Keratinocyte (primary cell): ENCODE results near the gene LCA5. TPM values are rescaled to one million over a fixed set of nuclear protein-coding genes. Genes with fewer than 3 reads are reported as not detected.
A peak's percentile ranks its signal among the peaks of the same experiment; 100 is the strongest.

Experiments
- DNase-seq: peaks from one replicate; pipeline ENCODE4 v3.0.0-alpha.2; 2011; ENCODE audit warnings: low read depth, missing footprints, low spot score
- FAIRE-seq: peaks from 2 replicates; lab custom pipeline; 2011; peaks lifted over from hg19 to GRCh38; lab: Jason Lieb, UNC
- H2AFZ ChIP-seq: 2 replicates; pipeline ENCODE4 v1.6.0; 2012; ENCODE audit warnings: low read length, control low read depth, inconsistent platforms; ENCODE audit not compliant: control insufficient read depth
- H3K27ac ChIP-seq: 2 replicates; pipeline ENCODE4 v1.5.1; 2011; ENCODE audit warnings: low read length; ENCODE audit not compliant: control insufficient read depth, insufficient read depth
- H3K27me3 ChIP-seq: 3 replicates; pipeline ENCODE4 v1.6.0; 2011; ENCODE audit warnings: low read length; ENCODE audit not compliant: control insufficient read depth, insufficient read depth; ENCODE audit errors: extremely low read depth
- H3K36me3 ChIP-seq, 2 experiments: 2 replicates in 1 of 2; 3 replicates in 1 of 2; pipeline ENCODE4 v1.5.1; 2011; ENCODE audit warnings: low read length in 2 of 2, mild to moderate bottlenecking in 1 of 2; ENCODE audit not compliant: control insufficient read depth in 2 of 2, insufficient read depth in 2 of 2; ENCODE audit errors: extremely low read depth in 1 of 2
- H3K4me1 ChIP-seq: 3 replicates; pipeline ENCODE4 v1.5.1; 2011; ENCODE audit warnings: low read length; ENCODE audit not compliant: control insufficient read depth, insufficient read depth; ENCODE audit errors: extremely low read depth
- H3K4me2 ChIP-seq: 3 replicates; pipeline ENCODE4 v1.6.0; 2011; ENCODE audit warnings: low read depth, low read length; ENCODE audit not compliant: control insufficient read depth, insufficient read depth; ENCODE audit errors: extremely low read depth
- H3K4me3 ChIP-seq, 3 experiments: fragments of 200-600 bp in 1 of 3; sonication (generic) in 1 of 3; 2 replicates in 2 of 3; 3 replicates in 1 of 3; pipeline ENCODE4 v1.5.1; 2011 to 2016; ENCODE audit warnings: low read length in 3 of 3, mild to moderate bottlenecking in 3 of 3, control low read depth in 2 of 3, inconsistent platforms in 1 of 3, low read depth in 1 of 3, mixed read lengths in 1 of 3, mixed run types in 1 of 3, moderate library complexity in 1 of 3; ENCODE audit not compliant: control insufficient read depth in 2 of 3, insufficient read depth in 2 of 3; ENCODE audit errors: extremely low read depth in 1 of 3
- H3K79me2 ChIP-seq: 2 replicates; pipeline ENCODE4 v1.6.0; 2012; ENCODE audit warnings: low read length; ENCODE audit not compliant: control insufficient read depth, insufficient read depth
- H3K9ac ChIP-seq: 3 replicates; pipeline ENCODE4 v1.6.0; 2011; ENCODE audit warnings: low read length; ENCODE audit not compliant: control insufficient read depth, insufficient read depth; ENCODE audit errors: extremely low read depth
- H3K9me1 ChIP-seq: 3 replicates; pipeline ENCODE4 v1.6.0; 2011; ENCODE audit warnings: low read length; ENCODE audit not compliant: control insufficient read depth, insufficient read depth; ENCODE audit errors: extremely low read depth
- H3K9me3 ChIP-seq: 2 replicates; pipeline ENCODE4 v1.5.1; 2012; ENCODE audit warnings: low read depth, low read length; ENCODE audit not compliant: control insufficient read depth
- H4K20me1 ChIP-seq: 3 replicates; pipeline ENCODE4 v1.6.0; 2011; ENCODE audit warnings: low read length; ENCODE audit not compliant: control insufficient read depth, insufficient read depth; ENCODE audit errors: extremely low read depth
- CTCF ChIP-seq, 3 experiments: IDR thresholded peaks in 1 of 3; conservative IDR thresholded peaks in 1 of 3; optimal IDR thresholded peaks in 1 of 3; 2 replicates in 2 of 3; 3 replicates in 1 of 3; pipeline versions ENCODE3 to v1.5.1; 2011; ENCODE audit warnings: low read length in 3 of 3, mild to moderate bottlenecking in 3 of 3, moderate library complexity in 2 of 3, control low read depth in 1 of 3, inconsistent platforms in 1 of 3; ENCODE audit not compliant: insufficient read depth in 2 of 3; ENCODE audit errors: extremely low read depth in 1 of 3
- EZH2 ChIP-seq: IDR thresholded peaks from one replicate; pipeline ENCODE4 v1.6.1; 2012; ENCODE audit warnings: inconsistent platforms, mild to moderate bottlenecking, low read length, moderate library complexity
- dilution Hi-C: fragments of 300-500 bp; cut with MboI; formaldehyde crosslinking; loops from one replicate; pipeline ENCODE4 v1.7.0; 2020; ENCODE audit warnings: low sequenced_read_pairs; ENCODE audit not compliant: extremely low pct_ligation_motif_present
- polyA plus RNA-seq, 5 experiments: library from polyadenylated mRNA; depleted of rRNA in 3 of 5; stranded (reverse) in 3 of 5; stranded (forward) in 1 of 5; unstranded in 1 of 5; fragments of >200 nt; gene quantifications; 1 replicate in 1 of 5; 2 replicates in 3 of 5; 3 replicates in 1 of 5; pipeline versions ENCODE4 v1.2.1 to v1.2.3, GENCODE V29; 2011 to 2012; ENCODE audit warnings: missing spikeins in 2 of 5, low read depth in 1 of 5, low replicate concordance in 1 of 5

Gene LCA5
- polyA plus RNA-seq, 1 donor (not counting 4 experiments of a cell fraction or from before 2014, with no cell fraction given) = 1.6 TPM

- H4K20me1 ChIP-seq = no peaks in the 10 kb centered on the region
- no peak overlapping the region for H3K4me2 ChIP-seq
- H3K27me3 ChIP-seq = no peaks in the 10 kb centered on the region
- H3K4me1 ChIP-seq = peaks cover 19% of the 10 kb centered on the region
- H3K27ac ChIP-seq = no peak overlapping the region
- H3K4me3 ChIP-seq = no peak overlapping the region
- no peaks in the 10 kb centered on the region for H3K36me3 ChIP-seq
- no peak overlapping the region for H3K9ac ChIP-seq
- no peak overlapping the region for H2AFZ ChIP-seq
- TF ChIP-seq CTCF (optimal IDR thresholded peaks at IDR 0.05 in 1 of 3, IDR thresholded peaks at IDR 0.05 in 1 of 3, conservative IDR thresholded peaks at IDR 0.05 in 1 of 3; ENCODE audit: extremely low read depth in 1 of 3, insufficient read depth in 2 of 3, low read length in 3 of 3) = no peak
- TF ChIP-seq EZH2 = no peak
- DNase-seq (no peak), FAIRE-seq (no peak)
- H3K9me3 ChIP-seq = no peaks in the 10 kb centered on the region
- no peaks in the 10 kb centered on the region for H3K79me2 ChIP-seq
- H3K9me1 ChIP-seq = no peaks in the 10 kb centered on the region
- dilution Hi-C loops = no loop called here
Measured at GRCh38 chr6:79574174-79574573, 36.9 kb upstream of the LCA5 start.

GRCh38 chr6:79571030-79571367, 33.8 kb upstream of the LCA5 start:
- FAIRE-seq = no peak
- H3K4me3 ChIP-seq = peak overlapping the region in 1 of 3 experiments; percentile 3
- no peak overlapping the region for H3K27ac ChIP-seq

More at GRCh38 chr6:79571030-79571367, 33.8 kb upstream of the LCA5 start:
- Histone ChIP-seq H3K9me3 (no peaks in the 10 kb centered on the region), H4K20me1 (no peaks in the 10 kb centered on the region), H3K4me2 (peak overlapping the region; percentile 59), H3K9ac (no peak overlapping the region), H3K79me2 (no peaks in the 10 kb centered on the region), H3K27me3 (no peaks in the 10 kb centered on the region), H3K4me1 (peaks cover 19% of the 10 kb centered on the region), H3K36me3 (no peaks in the 10 kb centered on the region), H3K9me1 (no peaks in the 10 kb centered on the region), H2AFZ (no peak overlapping the region)
- dilution Hi-C loops = no loop called here
- DNase-seq = no peak
- TF ChIP-seq CTCF (optimal IDR thresholded peaks at IDR 0.05 in 1 of 3, IDR thresholded peaks at IDR 0.05 in 1 of 3, conservative IDR thresholded peaks at IDR 0.05 in 1 of 3; ENCODE audit: extremely low read depth in 1 of 3, insufficient read depth in 2 of 3, low read length in 3 of 3) (no peak), EZH2 (no peak)
